Body of pancreas (tissue), 4 donors: ENCODE results near the gene SPTA1.

ENCODE experiments used
- CTCF ChIP-seq, 7 experiments: fragments of 450-650 bp in 4 of 7; fragments of 200-600 bp in 3 of 7; sonication (generic) in 3 of 7; IDR thresholded peaks; one replicate each; pipeline ENCODE4 v1.5.1; 2016 to 2019; ENCODE audit warnings: antibody characterized with exemption in 7 of 7
- POLR2A ChIP-seq, 3 donors: fragments of 450-650 bp; IDR thresholded peaks; one replicate each; pipeline ENCODE4 v1.6.1; 2016; ENCODE audit warnings: antibody characterized with exemption in 3 of 3, mild to moderate bottlenecking in 2 of 3

GRCh38 chr1:158679289-158679688 is 7.2 kb downstream of the SPTA1 start:
- TF ChIP-seq POLR2A (IDR thresholded peaks at IDR 0.05) (no peak), CTCF (IDR thresholded peaks at IDR 0.05) (no peak)
